ENCODE data around the gene MIX23.

The MIX23 gene

DNA sequence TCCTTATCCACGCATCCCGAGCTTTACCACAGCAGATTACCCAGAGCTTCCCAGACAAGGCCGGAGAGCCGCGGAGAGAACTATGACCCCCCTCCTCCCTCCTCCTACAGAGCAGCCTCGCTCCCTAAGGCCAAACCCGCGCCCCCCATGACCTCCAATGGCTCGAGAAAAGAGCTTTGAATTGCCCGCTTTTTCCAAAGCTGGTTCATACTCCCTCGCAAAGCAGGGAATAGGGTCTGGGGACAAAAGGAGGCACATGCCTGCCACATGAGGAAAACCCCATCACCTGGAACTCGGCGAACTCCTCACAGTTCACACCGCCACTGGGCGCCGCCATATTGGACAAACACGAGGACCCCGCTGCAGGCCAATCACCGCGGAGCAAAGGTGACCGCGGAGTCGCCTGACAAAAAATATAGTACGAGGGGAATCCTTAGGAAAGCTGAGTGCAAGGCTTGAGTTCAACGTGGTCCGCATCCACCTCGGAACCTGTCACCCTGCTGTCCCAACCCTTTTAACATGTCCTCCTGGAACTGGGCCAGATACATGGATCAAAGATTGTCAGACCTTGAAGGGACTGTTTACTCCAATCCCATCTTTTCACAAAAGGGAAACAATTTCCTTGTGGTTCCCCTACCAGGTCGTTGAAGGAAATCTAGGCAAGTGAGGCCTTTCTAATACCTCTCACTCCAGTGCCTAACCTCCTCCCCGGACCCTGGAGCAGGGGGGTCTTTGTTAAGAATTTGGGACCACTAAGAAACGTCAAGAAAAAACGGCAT is at the start of gene MIX23:
Gene MIX23, minus strand, starts transcription at position 344 of the 779 bp plus-strand sequence. Its CDS starts 7 bp downstream, at position 337.
- DNase-seq (ENCODE audit: extremely low read depth in 1 of 2, low read depth in 1 of 2), result peak; percentile 56 to 72

DNA sequence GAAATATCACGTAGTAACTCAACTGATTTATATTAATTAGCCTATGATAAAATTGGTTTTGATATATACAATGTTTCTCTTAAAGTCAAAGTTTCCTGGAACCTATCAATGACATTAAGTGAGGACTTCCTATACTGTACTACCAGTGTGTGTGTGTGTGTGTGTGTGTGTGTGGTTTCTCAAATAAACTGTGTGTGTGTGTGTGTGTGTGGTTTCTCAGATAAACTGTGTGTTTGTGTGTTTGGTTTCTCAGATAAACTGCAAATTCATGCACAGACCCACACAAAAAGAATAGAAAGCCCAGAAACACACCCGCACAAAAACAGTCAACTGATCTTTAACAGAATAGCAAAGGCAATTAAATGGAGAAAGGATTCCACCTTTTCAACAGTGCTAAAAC is 47.3 kb upstream of the MIX23 start:
- no peak for DNase-seq (ENCODE audit: extremely low read depth in 1 of 2, low read depth in 1 of 2)

DNA sequence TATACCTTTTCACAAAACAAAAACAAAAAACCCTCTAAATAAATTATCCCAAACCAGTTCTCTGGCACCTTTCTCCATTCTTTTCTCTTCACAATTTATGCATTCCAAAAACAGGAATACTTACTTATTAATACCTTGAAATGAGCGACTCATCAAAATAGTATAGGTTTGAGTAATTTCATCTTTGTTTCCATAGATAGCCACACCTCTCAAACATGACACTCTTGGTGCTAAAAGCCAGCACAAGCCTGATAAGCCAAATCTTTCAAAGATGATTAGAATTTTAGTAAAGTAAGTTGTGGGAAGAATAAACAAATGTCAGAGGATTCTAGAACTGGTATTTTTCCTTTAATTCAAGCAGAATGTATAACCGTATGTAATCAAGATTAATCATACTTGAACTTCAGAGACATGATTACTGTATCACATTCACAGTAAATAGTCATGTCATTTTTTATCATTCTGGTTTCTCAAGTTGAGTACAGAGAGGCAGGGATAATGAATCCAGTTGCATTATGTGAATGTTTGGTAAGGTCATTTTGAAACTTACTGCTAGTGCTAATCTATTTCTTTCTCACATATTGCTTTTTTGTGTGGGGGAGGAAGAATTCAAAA is 44.9 kb upstream of the MIX23 start:
- DNase-seq (ENCODE audit: extremely low read depth in 1 of 2, low read depth in 1 of 2), result no peak

DNA sequence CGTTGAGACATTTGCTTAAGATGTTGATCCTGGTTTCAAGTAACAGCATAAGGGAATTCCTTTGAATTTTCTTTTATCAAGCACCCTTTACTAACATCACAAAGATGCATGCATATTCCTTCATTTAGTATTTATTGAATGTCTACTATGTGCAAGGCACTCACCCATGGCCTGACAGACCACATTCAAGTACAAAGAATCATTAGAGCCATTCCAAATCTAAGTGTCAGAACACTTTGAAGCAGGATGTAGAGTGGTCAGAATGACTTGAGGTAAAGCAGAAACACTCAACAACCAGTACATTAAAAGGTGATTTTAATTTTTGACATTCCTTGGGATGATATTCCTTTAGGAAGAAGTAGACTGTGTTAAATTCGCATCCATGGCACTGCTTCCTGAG is 38.8 kb upstream of the MIX23 start:
- DNase-seq (ENCODE audit: extremely low read depth in 1 of 2, low read depth in 1 of 2), result no peak

DNA sequence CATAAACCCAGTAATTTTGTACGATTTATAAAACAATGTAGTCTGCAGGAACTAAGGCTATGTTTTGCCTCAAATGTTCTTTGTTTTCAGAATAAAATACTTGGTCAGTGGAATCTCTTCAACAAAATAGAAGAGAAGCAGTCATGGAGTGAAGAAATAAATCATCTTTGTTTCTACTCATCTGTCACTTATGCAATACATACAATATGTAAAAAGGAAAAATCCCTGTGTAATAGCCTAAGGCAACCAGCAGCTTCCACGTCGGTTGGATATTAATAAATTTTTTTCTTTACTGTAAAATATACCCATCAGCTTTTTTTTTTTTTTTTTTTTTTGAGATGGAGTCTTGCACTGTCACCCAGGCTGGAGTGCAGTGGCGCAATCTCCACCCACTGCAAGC is 38.1 kb upstream of the MIX23 start:
- no peak for DNase-seq (ENCODE audit: extremely low read depth in 1 of 2, low read depth in 1 of 2)

DNA sequence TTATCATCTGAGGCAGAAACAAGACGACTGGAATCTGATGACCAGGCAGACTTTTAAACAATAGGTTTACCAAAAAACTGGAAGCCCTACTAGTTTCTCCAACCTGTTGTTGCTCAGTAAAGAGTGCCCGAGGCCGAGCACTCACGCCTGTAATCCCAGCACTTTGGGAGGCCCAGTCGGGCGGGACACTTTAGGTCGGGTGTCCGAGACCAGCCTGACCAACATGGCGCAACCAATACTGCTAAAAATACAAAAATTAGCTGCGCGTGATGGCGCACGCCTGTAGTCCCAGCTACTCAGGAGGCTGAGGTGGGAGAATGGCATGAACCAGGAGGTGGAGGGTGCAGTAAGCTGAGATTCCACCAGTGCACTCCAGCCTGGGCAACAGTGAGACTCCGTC is 33.9 kb upstream of the MIX23 start:
- no peak for DNase-seq (ENCODE audit: extremely low read depth in 1 of 2, low read depth in 1 of 2)

DNA sequence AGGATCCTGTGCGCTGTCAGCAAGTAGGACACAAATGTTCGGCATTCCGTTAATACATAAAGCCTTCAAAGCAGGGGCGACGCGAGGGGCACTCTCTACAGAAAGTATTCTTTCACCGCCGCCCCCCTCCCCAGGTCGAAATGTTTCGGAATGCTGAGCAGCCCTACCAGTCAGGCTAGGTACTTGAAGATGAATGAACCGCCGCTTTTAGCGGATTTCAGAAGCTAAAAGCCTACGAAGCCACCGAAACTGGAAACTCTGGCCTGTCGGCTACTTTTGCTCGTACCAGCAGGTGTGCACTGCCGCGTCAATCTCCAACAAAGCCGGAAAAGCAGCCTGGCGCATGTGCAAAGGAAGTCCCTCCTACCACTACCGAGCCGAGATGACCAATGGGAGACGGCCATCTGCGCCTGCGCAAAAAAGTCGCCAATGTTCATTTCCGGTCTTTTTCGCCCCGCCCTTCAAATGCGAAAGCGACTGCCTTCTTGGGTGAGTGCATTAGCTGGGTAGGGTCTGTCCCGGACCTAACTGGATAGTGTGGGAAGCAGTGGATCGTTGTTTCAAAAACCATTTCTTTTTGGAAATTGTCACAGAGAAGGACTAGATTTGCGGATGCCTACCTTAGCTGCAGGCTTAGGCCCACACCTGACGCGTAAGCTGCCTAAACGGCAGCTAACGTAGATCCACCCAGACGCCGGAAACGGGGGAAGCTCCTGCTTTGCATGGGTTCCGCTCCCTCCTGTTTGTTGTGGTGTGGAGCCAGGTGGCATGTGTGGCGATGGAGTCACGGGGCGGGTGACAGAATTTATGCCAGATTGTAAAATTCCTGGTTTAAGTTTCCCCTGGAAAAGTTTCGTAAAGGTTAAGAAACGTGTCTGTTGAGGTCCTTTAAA is 33.0 kb upstream of the MIX23 start, which contains the start of gene WDR5B:
Gene WDR5B, minus strand, starts transcription at position 301 of the 893 bp plus-strand sequence. CDS start 534 bp downstream, outside the sequence.
- DNase-seq (ENCODE audit: extremely low read depth in 1 of 2, low read depth in 1 of 2), result peak; percentile 96 to 98

DNA sequence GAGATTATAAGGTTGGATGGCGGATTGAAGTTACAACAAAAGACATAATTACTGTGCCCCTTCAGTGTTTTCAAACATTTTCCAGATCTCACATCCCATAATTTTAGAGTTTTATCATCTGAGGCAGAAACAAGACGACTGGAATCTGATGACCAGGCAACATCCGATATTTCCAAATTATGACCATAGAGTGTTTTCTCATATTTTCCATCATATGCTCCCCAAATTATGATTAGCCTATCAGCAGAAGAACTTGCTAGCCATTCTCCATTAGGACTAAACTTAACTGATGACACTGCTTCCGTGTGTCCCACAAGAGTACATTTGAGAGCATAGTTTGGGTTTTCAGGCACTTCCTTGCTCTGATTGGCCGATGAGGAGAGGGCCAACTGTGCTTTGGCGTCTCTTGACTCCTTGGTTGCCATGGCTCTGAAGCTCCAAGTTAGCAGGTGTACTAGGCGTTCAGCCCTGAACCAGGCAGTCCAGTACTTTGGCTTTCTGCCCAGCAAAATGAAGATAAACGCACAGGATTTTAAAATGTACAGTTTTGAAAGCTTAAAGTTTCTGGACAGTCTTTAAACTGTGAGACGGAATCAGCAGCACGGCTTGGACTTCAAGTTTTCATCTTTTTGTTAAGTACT is 32.2 kb upstream of the MIX23 start:
- DNase-seq (ENCODE audit: extremely low read depth in 1 of 2, low read depth in 1 of 2), result no peak

DNA sequence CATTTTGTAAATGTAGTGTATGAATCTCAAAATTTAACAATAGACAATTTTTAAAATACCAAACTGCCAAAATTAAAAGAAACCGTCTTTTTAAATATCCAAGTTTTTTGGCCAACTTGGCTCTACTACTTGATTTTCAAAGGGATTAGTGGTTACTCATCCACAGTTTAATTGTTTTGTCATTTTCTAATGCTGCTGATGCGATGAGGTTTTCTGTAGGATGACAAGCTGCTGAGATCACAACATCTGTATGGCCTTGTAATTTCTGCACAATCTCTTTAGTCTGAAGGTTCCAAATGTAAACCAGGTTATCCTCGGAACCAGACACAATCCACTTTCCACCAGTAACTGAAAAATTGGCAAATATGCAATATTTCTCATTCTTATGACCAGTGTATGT is 31.4 kb upstream of the MIX23 start:
- DNase-seq (ENCODE audit: extremely low read depth in 1 of 2, low read depth in 1 of 2), result no peak

DNA sequence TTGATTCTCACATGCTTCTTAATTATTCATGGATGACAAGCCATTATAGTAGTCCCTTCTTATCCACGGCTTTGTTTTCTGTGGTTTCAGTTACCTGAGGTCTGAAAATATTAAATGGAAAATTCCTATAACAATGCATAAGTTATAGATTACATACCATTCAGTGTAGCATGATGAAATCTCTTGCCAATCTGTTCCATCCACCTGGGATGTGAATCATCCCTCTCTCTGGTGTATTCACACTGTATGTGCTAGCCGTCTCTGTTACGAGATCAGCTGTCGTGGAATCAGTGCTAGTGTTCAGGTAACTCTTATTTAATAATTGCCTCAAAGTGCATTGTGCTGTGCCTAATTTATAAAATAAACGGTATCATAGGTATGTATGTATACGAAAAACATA is 27.6 kb upstream of the MIX23 start:
- no peak for DNase-seq (ENCODE audit: extremely low read depth in 1 of 2, low read depth in 1 of 2)

DNA sequence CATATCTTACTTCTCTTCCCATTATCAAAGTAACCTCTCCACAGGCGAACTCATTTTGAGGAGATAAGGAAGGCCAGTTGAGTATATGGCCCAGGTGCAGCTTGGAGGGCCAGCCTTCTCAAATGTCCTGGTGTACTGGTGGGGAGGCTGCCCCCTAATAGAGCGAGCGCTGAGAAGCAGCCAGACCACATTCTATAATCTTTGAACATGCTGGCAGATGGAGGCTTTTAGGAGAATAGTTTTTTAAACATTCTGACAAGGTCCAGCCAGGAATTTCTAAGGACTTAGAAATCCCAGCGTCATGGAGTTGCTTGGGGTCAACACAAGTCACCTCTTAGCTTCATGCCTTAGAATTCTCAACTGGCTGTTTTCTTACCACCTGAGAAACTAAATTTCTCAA is 27.1 kb upstream of the MIX23 start:
- no peak for DNase-seq (ENCODE audit: extremely low read depth in 1 of 2, low read depth in 1 of 2)

DNA sequence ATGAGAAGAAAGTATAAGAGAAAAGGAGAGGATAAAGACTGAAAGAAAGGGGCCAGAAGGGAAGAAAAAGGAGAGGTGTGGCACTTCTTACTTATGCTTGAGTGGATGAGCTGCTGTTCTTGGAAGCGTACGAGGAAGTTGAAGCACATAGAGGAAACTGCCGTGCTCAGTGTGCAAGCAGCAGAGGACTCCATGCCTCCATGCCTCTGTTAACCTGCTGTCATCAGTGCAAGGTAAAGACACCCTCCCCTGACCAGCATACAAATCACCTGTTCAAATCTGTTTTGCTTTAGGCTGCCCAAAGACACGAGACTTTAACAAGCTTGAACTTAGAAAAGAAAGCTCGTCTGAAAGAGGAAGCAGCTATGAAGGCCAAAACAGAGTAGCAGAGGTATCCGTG is 26.4 kb upstream of the MIX23 start:
- DNase-seq (ENCODE audit: extremely low read depth in 1 of 2, low read depth in 1 of 2), result no peak

DNA sequence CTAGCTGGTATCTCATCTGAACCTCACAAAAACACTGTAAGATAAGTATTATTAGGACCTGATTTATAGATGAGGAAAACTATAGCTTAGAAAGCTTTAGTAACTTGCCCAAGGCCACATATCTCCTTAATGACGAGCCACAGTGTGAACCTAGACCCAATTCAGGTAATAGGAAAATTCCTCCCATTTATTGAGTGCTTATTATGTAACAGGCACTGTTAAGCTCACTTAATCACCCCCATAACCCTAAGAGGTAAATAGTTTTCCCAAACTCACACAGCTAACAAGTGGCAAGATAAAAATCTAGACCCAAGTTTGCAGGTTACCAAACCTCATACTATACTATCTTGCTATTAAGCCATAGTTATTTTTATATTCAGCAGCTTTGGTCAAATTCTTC is 24.9 kb upstream of the MIX23 start:
- no peak for DNase-seq (ENCODE audit: extremely low read depth in 1 of 2, low read depth in 1 of 2)

DNA sequence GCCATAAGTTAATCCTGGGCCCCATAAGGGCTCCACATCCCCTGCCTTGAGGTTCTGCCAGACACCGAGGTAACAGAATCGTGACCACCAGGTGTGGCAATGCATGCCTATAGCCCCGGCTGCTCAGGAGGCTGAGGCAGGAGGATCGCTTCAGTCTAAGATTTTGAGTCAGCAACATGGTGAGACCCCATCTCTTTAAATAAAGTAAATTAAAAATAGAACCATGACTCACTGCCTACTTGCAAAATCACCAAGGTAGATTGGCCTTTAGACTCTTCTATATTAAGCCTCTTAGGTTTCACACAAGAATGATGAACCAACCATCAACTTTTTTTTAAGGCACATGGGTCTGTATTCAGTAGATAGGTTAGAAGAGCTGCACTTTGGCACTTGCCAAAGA is 23.2 kb upstream of the MIX23 start:
- DNase-seq (ENCODE audit: extremely low read depth in 1 of 2, low read depth in 1 of 2), result no peak

DNA sequence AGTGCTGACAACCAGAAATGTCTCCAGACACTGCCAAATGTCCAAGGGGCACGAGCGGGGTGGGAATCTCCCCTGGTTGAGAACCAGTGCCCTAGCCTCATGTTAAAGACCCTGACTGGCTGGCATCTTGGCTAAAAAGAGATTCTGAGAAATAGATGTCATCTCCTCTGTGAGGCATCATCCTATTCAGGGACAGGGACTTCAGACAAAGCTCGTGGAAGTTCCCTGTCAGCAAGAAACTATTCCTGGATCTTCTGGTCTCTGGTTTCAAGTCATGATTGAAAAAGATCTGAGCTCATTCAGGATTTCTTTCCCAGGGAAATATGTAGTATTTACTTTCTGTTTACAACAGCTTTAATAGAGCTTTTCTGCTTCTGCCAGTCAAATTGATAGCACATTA is 22.0 kb upstream of the MIX23 start:
- DNase-seq (ENCODE audit: extremely low read depth in 1 of 2, low read depth in 1 of 2), result no peak

DNA sequence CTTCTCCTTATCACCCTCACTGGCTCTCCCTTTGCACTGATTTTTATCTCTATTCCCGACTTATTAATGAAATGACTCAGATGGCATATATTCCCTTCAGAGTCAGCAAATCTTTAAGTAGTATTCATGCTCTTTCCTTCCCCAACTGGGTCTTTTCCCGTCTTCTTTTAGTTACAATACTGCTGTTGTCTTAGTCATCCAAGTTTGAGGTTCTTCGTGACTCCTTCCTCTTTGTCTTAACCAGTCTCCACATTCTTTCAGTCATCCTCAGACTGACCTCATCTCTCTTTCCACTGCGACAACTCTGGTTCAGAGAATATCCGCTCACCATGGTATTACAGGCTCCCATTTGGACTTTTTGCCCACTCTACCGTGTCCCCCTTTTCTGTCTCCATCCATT is 20.5 kb upstream of the MIX23 start:
- DNase-seq (ENCODE audit: extremely low read depth in 1 of 2, low read depth in 1 of 2), result no peak

DNA sequence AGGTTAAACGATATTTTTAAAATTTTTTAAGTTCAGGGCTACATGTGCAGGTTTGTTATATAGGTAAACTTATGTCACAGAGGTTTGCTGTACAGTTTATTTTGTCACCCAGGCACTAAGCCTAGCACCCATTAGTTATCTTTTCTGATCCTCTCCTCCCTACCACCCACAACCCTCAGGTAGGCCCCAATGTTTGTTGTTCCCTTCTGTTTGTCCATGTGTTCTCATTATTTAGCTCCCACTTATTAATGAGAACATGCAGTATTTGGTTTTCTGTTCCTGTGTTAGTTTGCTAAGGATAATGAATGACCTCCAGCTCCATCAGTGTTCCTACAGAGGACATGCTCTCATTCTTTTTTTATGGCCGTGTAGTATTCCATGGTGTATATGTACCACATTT is 15.9 kb upstream of the MIX23 start:
- DNase-seq (ENCODE audit: extremely low read depth in 1 of 2, low read depth in 1 of 2), result no peak

DNA sequence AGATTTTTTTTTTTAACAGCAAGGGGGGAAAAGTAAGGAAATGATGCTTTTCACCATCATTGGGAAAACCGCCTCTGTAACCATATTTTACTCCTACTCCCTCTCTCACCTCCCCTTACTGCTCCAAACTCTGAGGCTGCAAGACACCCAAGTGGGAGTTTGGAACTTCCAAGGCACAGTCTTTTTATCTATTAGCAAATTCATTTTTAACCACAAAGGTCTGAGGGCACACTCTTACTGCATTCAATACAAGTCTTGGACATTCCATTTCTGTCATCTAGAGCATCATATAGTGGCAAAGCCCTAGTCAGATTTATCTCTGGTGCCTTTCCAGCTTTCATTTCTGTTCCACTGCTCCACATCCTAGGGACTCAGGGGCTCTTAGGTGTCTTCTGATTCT is 14.2 kb upstream of the MIX23 start:
- DNase-seq (ENCODE audit: extremely low read depth in 1 of 2, low read depth in 1 of 2), result no peak

DNA sequence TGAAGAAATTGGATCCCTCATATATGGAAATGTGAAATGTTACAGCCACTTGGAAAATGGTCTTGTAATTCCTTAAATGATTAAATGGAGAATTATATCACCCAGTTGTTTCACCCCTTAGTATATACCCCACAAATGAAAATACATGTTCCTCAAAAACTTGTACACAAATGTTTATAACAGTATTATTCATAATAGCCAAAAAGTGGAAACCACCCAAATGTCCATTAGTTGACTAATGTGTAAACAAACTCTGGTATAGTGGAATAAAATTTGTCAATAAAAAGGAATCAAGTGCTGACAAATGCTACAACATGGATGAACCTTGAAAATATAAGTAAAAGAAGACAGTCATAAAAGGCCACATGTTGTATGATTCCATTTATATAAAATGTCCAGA is 13.5 kb upstream of the MIX23 start:
- no peak for DNase-seq (ENCODE audit: extremely low read depth in 1 of 2, low read depth in 1 of 2)

DNA sequence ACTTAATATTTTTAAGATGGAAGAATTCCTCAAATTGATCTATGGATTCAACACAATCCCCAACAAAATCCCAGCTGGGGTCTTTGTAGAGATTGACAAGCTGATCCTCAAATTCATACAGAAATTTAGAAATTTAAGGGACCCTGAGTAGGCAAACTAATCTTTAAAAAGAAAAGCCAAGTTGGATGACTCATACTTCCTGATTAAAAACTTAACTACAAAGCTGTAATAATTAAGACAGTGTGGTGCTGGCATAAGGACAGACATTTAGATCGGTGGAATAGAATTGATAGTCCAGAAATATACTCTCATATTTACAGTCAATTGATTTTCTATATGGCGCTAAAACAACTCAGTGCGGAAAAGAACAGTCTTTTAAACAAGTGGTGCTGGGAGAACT is 12.6 kb upstream of the MIX23 start:
- no peak for DNase-seq (ENCODE audit: extremely low read depth in 1 of 2, low read depth in 1 of 2)

DNA sequence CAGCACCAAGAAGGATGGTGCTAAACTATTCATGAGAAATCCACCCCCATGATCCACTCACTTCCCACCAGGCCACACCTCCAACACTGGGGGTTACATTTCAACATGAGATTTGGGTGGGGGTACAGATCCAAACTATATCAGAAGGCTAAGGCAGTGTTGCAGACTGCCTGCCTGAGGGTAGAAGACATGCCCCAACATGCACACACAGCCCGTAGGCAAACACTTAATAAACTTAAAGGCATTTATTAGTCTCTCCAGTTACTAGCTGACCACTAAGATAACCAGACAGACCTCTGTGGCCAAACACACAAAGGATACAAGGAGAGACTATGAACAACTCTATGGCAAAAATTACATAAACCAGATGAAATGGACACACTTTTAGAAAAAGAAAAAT is 11.1 kb upstream of the MIX23 start:
- DNase-seq (ENCODE audit: extremely low read depth in 1 of 2, low read depth in 1 of 2), result no peak

Measured in activated CD8-positive, alpha-beta memory T cell treated with anti-CD3 and anti-CD28 coated beads for 1 hour (primary cell).